Fibroblast of lung (primary cell): ENCODE data around the gene INCA1.

Experiments used
- EZH2 ChIP-seq: IDR thresholded peaks from 2 replicates; pipeline ENCODE4 v1.5.1; 2012; ENCODE audit warnings: low read length, control low read depth, mild to moderate bottlenecking; ENCODE audit errors: missing control alignments
- TF ChIP-seq, protein P1 (sequence below), 2 donors: IDR thresholded peaks in 1 of 2; conservative IDR thresholded peaks in 1 of 2; 1 replicate in 1 of 2; 2 replicates in 1 of 2; pipeline ENCODE4 v1.5.1; 2011 to 2012; ENCODE audit warnings: low read length in 2 of 2, control low read depth in 1 of 2, inconsistent platforms in 1 of 2, low read depth in 1 of 2, mild to moderate bottlenecking in 1 of 2

DNA sequence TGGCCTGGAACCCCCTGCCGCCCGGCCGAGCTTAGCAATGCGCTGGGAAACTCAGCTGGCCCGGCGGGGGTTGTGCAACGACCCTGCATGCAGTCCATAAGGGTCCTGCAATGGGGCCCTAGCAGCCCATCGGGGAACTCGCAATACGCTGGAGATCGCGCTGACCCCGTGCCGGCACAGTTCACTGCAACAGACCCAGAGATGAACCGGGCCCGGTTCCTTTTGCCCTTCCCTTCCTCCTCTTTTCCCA is 57.9 kb downstream of the INCA1 start:
- TF ChIP-seq EZH2 = no peak
- TF ChIP-seq, protein P1, sequence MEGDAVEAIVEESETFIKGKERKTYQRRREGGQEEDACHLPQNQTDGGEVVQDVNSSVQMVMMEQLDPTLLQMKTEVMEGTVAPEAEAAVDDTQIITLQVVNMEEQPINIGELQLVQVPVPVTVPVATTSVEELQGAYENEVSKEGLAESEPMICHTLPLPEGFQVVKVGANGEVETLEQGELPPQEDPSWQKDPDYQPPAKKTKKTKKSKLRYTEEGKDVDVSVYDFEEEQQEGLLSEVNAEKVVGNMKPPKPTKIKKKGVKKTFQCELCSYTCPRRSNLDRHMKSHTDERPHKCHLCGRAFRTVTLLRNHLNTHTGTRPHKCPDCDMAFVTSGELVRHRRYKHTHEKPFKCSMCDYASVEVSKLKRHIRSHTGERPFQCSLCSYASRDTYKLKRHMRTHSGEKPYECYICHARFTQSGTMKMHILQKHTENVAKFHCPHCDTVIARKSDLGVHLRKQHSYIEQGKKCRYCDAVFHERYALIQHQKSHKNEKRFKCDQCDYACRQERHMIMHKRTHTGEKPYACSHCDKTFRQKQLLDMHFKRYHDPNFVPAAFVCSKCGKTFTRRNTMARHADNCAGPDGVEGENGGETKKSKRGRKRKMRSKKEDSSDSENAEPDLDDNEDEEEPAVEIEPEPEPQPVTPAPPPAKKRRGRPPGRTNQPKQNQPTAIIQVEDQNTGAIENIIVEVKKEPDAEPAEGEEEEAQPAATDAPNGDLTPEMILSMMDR (conservative IDR thresholded peaks at IDR 0.05 in 1 of 2, IDR thresholded peaks at IDR 0.05 in 1 of 2; ENCODE audit: low read depth in 1 of 2, low read length in 2 of 2) = no peak
